Mesodermal cell (in vitro differentiated cells): ENCODE results near the gene AAGAB.

Experiments
- H3K27ac ChIP-seq: 2 replicates; pipeline ENCODE4 v1.7.0; 2013; ENCODE audit warnings: mild to moderate bottlenecking, low read depth, low read length, moderate library complexity; ENCODE audit not compliant: severe bottlenecking
- H3K36me3 ChIP-seq: 2 replicates; pipeline ENCODE4 v1.7.1; 2013; ENCODE audit warnings: mild to moderate bottlenecking, low read length, moderate library complexity; ENCODE audit not compliant: control insufficient read depth, insufficient read depth
- H3K4me1 ChIP-seq: one replicate; pipeline ENCODE4 v1.7.1; 2013; ENCODE audit warnings: mild to moderate bottlenecking, low read length; ENCODE audit not compliant: insufficient read depth, control insufficient read depth, poor library complexity, severe bottlenecking
- H3K4me3 ChIP-seq: 2 replicates; pipeline ENCODE4 v1.7.0; 2013; ENCODE audit warnings: low read length, control low read depth, mild to moderate bottlenecking; ENCODE audit not compliant: insufficient read depth, poor library complexity, severe bottlenecking; ENCODE audit errors: extremely low read depth
- H3K9me3 ChIP-seq: 2 replicates; pipeline ENCODE4 v1.7.1; 2013; ENCODE audit warnings: mild to moderate bottlenecking, low read length, moderate library complexity; ENCODE audit not compliant: control insufficient read depth
- WGBS, 2 experiments: methylation state at CpG; one replicate each; pipeline ENCODE4 v1.1.5; 2013; ENCODE audit warnings: missing lambda C conversion rate in 2 of 2; ENCODE audit not compliant: insufficient coverage in 2 of 2; 5-methylcytosine and 5-hydroxymethylcytosine counted together

AAGAB gene

DNA sequence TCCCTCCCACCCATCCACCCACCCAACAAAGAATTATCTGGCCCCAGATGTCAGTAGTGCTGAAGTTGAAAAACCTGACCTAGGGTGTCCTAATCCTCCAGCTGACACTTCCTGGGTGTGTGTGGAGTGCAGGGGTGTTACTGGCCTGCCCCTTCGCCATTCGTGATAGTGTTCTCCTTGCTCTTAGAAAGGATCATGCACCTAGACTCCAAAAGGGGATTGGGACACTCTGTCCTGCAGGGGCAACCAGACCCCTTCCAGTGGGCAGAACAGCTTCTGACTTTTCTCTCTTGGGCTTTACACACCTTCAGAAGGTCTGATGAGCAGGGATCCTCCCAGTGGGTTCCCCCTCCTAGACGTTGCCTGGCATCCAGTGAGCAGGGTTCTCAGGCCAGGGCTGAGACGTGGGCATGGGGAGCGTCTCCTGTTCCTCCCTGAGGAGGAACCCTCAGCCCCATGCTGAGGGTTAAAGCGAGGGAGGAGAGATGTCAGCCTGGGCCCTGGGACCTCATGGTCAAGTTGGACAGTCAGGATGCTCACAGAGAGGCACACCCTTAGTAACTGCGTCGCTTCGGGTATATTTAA is 75.0 kb downstream of the AAGAB start:
- peak overlapping the region; percentile 86 for H3K27ac ChIP-seq
- peaks cover 59% of the 10 kb centered on the region for H3K36me3 ChIP-seq
- no peak overlapping the region for H3K4me3 ChIP-seq
- no peaks in the 10 kb centered on the region for H3K9me3 ChIP-seq
- WGBS, 2 experiments, result 87 to 94% methylated on average over 9 of the region's 9 CpGs
- peaks cover 43% of the 10 kb centered on the region for H3K4me1 ChIP-seq

DNA sequence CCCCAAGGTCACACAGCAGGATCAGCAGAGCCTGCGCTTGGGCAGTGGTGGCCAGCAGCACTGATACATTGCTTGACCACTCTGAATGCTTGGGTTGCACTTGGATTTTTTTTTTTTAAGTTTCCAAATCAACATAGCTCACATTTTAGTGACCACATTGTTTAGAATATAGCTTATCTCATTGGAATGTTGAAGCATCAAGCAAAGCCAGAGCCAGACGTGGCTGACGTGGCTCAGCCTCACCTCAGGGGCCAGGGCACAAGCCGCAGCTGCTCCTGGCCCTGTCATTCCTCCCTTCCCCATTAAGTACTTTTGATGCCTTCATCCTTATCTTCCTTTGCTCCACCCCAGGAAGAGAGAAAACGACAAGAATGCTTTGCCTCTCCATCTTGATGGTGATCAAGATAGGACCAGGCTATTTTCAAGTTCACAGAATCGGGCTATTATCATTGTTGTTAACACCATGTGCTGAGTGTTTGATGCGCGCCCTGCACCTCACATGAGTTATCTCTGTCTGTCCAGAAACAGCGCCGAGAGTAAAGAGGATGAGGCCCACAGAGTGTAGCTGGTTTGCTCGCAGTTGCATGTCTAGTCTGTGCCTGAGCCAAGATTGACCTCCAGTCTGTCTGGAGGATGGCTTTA is 75.8 kb downstream of the AAGAB start:
- Histone ChIP-seq H3K4me3 (no peak overlapping the region), H3K4me1 (peaks cover 44% of the 10 kb centered on the region), H3K9me3 (no peaks in the 10 kb centered on the region), H3K36me3 (peaks cover 51% of the 10 kb centered on the region), H3K27ac (peak overlapping the region; percentile 86)
- WGBS, 2 experiments, result 68 to 72% methylated on average over 10 to 11 of the region's 11 CpGs

DNA sequence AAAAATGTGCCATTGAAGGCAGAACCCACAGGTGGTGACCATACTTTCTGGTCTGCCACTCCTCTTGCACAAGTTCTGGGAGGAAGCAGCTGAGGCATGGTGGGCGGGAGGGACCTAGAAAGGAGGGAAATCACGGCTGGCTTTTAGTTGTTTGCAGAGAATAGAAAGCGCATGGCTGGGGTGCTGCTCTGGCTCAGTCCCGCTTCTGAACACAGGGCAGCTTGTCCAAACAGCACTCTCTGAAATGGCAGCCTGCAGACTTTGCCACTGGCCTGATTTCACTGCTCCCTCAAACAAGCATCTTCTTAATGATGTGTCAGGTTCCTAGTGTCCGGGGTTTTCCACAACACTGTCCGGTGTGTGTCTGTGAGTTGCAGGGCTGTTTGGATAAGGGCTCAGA is 76.7 kb downstream of the AAGAB start:
- 86 to 95% methylated on average over 3 to 5 of the region's 6 CpGs for WGBS, 2 experiments
- peak overlapping the region; percentile 86 for H3K27ac ChIP-seq
- H3K4me1 ChIP-seq, result peaks cover 45% of the 10 kb centered on the region
- H3K36me3 ChIP-seq, result peaks cover 53% of the 10 kb centered on the region
- no peak overlapping the region for H3K4me3 ChIP-seq
- no peaks in the 10 kb centered on the region for H3K9me3 ChIP-seq

DNA sequence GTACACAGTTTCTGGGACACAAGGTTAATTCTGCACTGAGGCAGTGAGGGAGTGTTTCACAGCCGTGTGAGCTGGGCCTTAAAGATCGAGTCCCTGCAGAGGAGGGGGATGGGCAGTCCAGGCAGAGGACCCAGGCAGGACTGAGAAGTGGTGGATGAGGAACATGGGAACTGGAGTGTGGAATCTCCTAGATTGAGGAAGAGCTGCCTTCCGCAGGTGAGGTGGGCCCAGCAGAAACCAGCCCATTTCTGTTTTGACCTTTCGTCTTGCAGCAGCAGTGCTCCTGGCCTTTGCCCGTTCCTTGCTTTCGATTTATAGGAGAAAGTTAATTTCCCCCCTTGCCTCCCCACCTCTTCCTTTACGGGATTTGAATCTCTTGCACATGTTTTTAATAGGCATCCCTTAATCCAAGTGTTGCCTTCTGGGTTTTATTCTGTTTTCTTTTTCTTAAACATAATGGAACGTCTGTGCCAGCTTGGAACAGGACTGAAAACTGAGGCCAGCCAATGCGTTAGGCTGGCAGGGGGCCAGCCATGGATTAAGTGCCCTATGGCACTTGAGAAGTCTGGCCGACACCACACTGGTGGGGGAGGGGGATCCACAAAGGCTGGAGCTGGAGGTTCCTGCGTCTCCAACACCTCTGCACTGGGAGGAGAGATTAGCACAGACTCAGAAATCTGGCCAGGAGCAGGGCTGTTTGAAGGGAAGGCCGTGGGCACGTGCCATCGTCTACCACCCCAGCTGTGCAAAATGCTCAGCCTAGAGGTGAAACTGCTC is 78.1 kb downstream of the AAGAB start:
- Histone ChIP-seq H3K36me3 (peaks cover 54% of the 10 kb centered on the region), H3K9me3 (no peaks in the 10 kb centered on the region), H3K4me3 (no peak overlapping the region), H3K27ac (no peak overlapping the region), H3K4me1 (peaks cover 45% of the 10 kb centered on the region)
- 70 to 79% methylated on average over 11 to 13 of the region's 14 CpGs for WGBS, 2 experiments

DNA sequence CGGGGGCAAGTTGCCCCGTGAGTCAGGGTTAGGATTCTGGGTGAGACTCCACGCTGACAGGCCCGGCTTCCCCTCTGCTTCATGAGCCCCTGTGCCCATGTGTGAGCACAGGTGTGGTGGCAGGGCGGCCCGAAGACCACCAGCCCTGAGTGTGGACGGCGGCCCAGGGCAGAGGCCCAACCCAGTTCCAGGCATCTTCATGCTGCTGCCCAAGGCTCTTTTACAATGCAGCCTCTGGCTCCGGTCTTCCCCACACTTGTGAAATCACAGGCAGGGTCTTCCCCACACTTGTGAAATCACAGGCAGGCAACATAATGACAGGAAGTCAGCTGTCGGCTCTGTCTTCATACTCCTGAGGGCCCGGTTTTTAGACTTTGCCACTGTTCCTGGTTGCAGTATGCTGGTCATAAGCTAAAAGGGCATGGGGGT is 78.8 kb downstream of the AAGAB start:
- no peak overlapping the region for H3K27ac ChIP-seq
- no peaks in the 10 kb centered on the region for H3K9me3 ChIP-seq
- 83 to 87% methylated on average over 10 to 11 of the region's 11 CpGs for WGBS, 2 experiments
- H3K36me3 ChIP-seq, result peaks cover 56% of the 10 kb centered on the region
- H3K4me3 ChIP-seq, result no peak overlapping the region
- peaks cover 45% of the 10 kb centered on the region for H3K4me1 ChIP-seq

DNA sequence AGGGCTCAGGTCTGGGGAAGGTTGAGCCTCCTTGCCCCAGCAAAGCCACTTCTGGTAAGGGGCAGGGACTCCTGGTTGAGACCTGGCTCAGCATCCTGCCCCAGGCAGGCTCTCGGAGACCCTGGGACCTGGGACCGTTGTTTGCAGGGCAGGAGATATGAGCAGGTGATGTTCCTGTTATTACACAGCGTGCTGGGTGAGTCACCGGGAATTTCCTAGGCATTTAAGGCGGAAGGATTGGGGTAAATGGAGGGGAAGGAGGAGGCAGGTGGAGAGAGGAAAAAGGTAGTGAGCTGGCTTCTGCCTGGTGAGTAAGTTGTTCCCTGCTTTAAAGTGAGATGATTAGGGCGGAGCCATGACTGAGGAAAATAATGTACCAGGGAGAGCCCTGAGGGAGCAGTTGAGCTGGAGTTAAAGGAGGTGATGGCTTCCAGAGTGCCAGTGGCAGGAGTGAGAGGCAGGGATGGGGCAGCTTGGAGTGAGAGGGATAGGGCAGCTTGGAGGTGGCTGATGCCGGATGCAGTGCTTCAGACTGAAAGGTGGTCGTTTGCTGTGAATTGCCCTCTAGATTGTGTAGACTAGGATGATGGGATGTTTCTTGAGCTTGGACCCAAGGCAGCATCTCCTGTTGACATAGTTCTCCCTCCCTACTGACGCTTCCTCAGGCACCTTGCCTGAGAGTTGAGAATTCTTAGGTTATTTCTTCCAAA is 79.4 kb downstream of the AAGAB start:
- 78% methylated on average over 7 to 8 of the region's 9 CpGs for WGBS, 2 experiments

DNA sequence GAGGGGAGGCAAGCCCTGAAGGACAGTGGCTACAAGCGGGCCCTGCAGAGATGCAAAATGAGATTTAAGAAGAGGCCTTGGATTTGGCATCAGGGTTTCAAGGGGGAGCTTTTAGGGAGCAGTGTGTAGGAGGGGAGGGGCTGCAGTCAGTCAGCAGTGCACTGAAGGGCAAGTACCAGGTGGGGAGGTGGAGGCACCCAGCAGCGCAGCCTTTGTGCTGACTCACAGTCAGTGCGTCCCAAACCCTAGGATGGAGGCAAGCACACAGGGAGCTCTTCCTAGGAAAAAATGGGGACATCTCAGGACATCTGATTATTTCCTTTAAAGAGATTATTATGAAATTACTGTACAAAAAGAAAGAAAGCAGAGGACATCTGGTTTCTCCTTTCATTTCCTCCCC is 80.0 kb downstream of the AAGAB start:
- peaks cover 38% of the 10 kb centered on the region for H3K4me1 ChIP-seq
- no peak overlapping the region for H3K4me3 ChIP-seq
- peaks cover 51% of the 10 kb centered on the region for H3K36me3 ChIP-seq
- H3K9me3 ChIP-seq, result no peaks in the 10 kb centered on the region
- H3K27ac ChIP-seq, result no peak overlapping the region
- WGBS, 2 experiments, result 100% methylated on average over 1 to 2 of the region's 3 CpGs

More for the DNA sequence above, 79.4 kb downstream of the AAGAB start:
- Histone ChIP-seq H3K36me3 (peaks cover 54% of the 10 kb centered on the region), H3K27ac (no peak overlapping the region), H3K4me3 (no peak overlapping the region), H3K4me1 (peaks cover 41% of the 10 kb centered on the region), H3K9me3 (no peaks in the 10 kb centered on the region)

DNA sequence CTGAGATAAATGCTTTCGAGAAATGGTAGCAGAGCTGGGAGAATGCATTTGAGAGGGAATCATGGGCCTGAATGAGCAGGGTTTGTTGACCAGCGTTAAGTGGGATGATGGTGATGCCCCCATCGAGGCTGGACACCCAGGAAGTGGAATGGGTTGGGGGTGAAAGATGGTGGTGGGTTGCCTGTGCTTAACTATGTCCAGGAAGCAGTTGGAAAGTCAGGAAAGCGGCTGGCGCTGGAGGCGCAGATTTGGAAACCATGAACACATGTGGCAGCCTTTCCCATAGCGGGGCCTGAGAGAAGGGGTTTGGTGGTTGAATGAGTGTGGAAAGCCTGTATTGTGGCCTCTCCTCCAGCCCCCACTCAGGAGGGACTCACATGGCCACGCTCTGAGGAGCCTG is 80.7 kb downstream of the AAGAB start:
- Histone ChIP-seq H3K36me3 (peaks cover 51% of the 10 kb centered on the region), H3K4me3 (no peak overlapping the region), H3K27ac (no peak overlapping the region), H3K4me1 (peaks cover 32% of the 10 kb centered on the region), H3K9me3 (no peaks in the 10 kb centered on the region)
- 90 to 93% methylated on average over 4 to 8 of the region's 8 CpGs for WGBS, 2 experiments

DNA sequence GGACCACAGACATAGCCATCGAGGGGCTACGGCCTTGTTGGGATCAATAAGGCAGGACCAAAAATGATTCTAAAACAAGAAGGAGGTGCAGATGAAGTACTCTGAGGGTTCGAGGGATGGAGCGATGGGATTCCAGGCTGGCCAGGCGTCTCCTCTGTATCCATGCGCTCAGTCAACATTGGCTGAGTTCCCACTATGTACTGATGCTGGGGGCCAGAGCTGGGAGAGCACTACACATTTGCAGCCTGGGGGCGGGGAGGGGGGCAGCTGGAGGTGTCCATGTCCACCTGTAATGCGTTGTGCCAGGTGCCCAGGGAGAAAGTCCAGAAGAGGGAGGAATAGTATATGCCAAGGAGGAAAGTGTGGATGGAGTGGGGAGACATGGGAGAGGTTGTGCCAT is 81.5 kb downstream of the AAGAB start:
- H3K27ac ChIP-seq, result no peak overlapping the region
- H3K4me3 ChIP-seq, result no peak overlapping the region
- WGBS, 2 experiments, result 95 to 100% methylated on average over 7 to 8 of the region's 8 CpGs
- H3K36me3 ChIP-seq, result peaks cover 58% of the 10 kb centered on the region
- no peaks in the 10 kb centered on the region for H3K9me3 ChIP-seq
- peaks cover 27% of the 10 kb centered on the region for H3K4me1 ChIP-seq

DNA sequence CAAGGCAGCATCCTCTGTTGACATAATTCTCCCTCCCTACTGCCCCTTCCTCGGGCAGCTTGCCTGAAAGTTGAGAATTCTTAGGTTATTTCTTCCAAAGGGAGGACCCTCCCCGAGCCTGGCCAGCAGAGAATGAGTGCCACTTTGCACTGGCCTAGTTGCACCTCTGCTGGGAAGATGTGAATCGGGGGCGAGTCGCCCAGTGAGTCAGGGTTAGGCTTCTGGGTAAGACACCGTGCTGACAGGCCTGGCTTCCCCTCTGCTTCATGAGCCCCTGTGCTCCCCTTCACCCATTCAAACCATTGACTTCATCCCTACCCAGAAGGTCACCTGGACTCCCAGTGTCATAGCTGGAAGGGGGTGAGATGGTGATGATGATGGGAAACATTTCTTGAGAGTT is 82.3 kb downstream of the AAGAB start:
- no peaks in the 10 kb centered on the region for H3K9me3 ChIP-seq
- peaks cover 21% of the 10 kb centered on the region for H3K4me1 ChIP-seq
- peaks cover 67% of the 10 kb centered on the region for H3K36me3 ChIP-seq
- H3K27ac ChIP-seq, result no peak overlapping the region
- no peak overlapping the region for H3K4me3 ChIP-seq
- 91 to 94% methylated on average over 4 to 5 of the region's 6 CpGs for WGBS, 2 experiments
